Measurements from ENCODE around the gene ANGPTL2. TPM values are rescaled to one million over a fixed set of nuclear protein-coding genes. Genes with fewer than 3 reads are reported as not detected.

ANGPTL2 gene
- total and polyA plus RNA-seq, 2 of the 4 experiments (the other 2 are of a cell fraction): 9.5 to 25.1 TPM

DNA sequence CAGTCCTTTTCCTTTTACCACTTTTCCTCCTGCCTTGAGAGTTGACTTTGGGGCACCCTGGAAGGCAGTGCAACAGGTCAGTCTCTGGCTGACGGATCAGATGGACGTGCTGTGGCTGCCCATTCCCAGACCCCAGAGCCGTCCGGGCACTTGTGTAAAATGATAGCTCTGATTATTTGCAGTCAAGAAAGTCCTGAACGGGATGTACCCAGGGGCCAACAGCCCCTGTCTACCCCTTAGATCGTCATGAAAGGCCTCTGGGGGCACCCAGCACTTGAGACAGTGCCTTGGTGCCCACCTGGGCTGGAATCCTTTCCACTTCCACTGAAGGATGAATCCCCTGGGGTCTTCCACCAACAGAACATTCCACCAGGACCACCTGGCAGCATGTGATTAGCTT is 17.7 kb upstream of the ANGPTL2 start:
- H3K9ac ChIP-seq (ENCODE audit: low read depth, low read length): no peak overlapping the region
- ChIA-PET CTCF (no interaction called here), POLR2A (ENCODE audit: unreplicated experiment) (no interaction called here)
- no TSS peak for BruUV-seq (replicated peaks)
- H2AK5ac ChIP-seq (ENCODE audit: low read depth, low read length): no peak overlapping the region
- H2AFZ ChIP-seq (replicated peaks; ENCODE audit: low read length, poor library complexity): no peak overlapping the region
- peaks cover 3% of the 10 kb centered on the region; the same call in 1 of the 2 replicates for H3K9me1 ChIP-seq (ENCODE audit: insufficient read depth, low read length)
- WGBS, 2 experiments (ENCODE audit: extremely low coverage in 2 of 2, insufficient read length in 1 of 2): 87% methylated on average over 3 of the region's 6 CpGs; no CpG with 5 or more reads in 1 of the 2 experiments
- no peaks in the 10 kb centered on the region for H4K20me1 ChIP-seq (ENCODE audit: insufficient read depth, low read length)
- dilution Hi-C loops (cut with HindIII; ENCODE audit: low sequenced_read_pairs, unreplicated experiment): no loop called here
- no peaks in the 10 kb centered on the region for H3K79me1 ChIP-seq (ENCODE audit: low read depth in 1 of 2, low read length in 2 of 2)
- H3K4ac ChIP-seq (ENCODE audit: low read depth, low read length): no peak overlapping the region
- H2BK5ac ChIP-seq (ENCODE audit: low read depth, low read length, poor library complexity, severe bottlenecking): no peak overlapping the region
- H4K91ac ChIP-seq (ENCODE audit: insufficient read depth, low read depth, low read length): no peak overlapping the region
- H3K14ac ChIP-seq (replicated peaks; ENCODE audit: low read depth, low read length): no peak overlapping the region
- H3K27ac ChIP-seq (ENCODE audit: insufficient read depth, low read length): no peak overlapping the region
- no peak overlapping the region for H3K23ac ChIP-seq (ENCODE audit: low read depth, low read length)
- ATAC-seq (ENCODE audit: low read depth) (no peak), DNase-seq (no peak)
- peaks cover 5% of the 10 kb centered on the region for H3K4me1 ChIP-seq (ENCODE audit: control insufficient read depth, insufficient read depth, low read length)
- H3K4me3 ChIP-seq (ENCODE audit: insufficient read depth, low read depth, low read length): no peak overlapping the region
- in situ Hi-C loops (cut with MboI; ENCODE audit: low sequenced_read_pairs): no loop called here
- no peaks in the 10 kb centered on the region for H3K9me3 ChIP-seq (ENCODE audit: control insufficient read depth, insufficient read depth, low read length)
- TF ChIP-seq MAZ (IDR thresholded peaks at IDR 0.05; ENCODE audit: borderline replicate concordance, low read depth, low read length) (no peak), USF2 (IDR thresholded peaks at IDR 0.05; ENCODE audit: low read depth, low read length) (no peak), CTCF (conservative IDR thresholded peaks at IDR 0.05; ENCODE audit: low read depth, low read length) (no peak), SMC3 (IDR thresholded peaks at IDR 0.05; ENCODE audit: low read depth, low read length) (no peak), FOS (IDR thresholded peaks at IDR 0.05; ENCODE audit: low read depth, low read length) (no peak), MAFK (IDR thresholded peaks at IDR 0.05; ENCODE audit: low read depth, low read length) (no peak), NFE2L2 (IDR thresholded peaks at IDR 0.05; ENCODE audit: low read depth, low read length) (no peak), CHD1 (IDR thresholded peaks at IDR 0.05; ENCODE audit: low read depth, low read length) (no peak)
- no peak overlapping the region for H4K8ac ChIP-seq (ENCODE audit: low read depth in 2 of 2, low read length in 2 of 2)
- H3K4me2 ChIP-seq (ENCODE audit: low read depth, low read length): no peak overlapping the region
- no peak overlapping the region; the same call in 1 of the 2 replicates for H2BK120ac ChIP-seq (ENCODE audit: low read depth, low read length)
- H4K5ac ChIP-seq (ENCODE audit: low read depth, low read length): no peak overlapping the region
- no peaks in the 10 kb centered on the region for H3K36me3 ChIP-seq (ENCODE audit: control insufficient read depth, insufficient read depth, low read length)
- no peak overlapping the region for H2BK15ac ChIP-seq (ENCODE audit: low read depth, low read length)
- H2AK9ac ChIP-seq (replicated peaks; ENCODE audit: low read depth, low read length, poor library complexity): no peak overlapping the region
- no peak overlapping the region for H3K56ac ChIP-seq (ENCODE audit: extremely low read depth, insufficient read depth, low read length)
- no peak overlapping the region for H2BK20ac ChIP-seq (ENCODE audit: low read depth, low read length)
- peaks cover 4% of the 10 kb centered on the region; the same call in 1 of the 2 replicates for H3K27me3 ChIP-seq (ENCODE audit: control insufficient read depth, insufficient read depth, low read length)
- H3K18ac ChIP-seq (ENCODE audit: low read depth, low read length): no peak overlapping the region
- intact Hi-C loops (cut with micrococcal nuclease): no loop called here
